ENCODE data around the gene KPTN.

GRCh38 chr19:47509973-47510372, 26.0 kb upstream of the KPTN start:
- TF ChIP-seq SUZ12 (IDR thresholded peaks at IDR 0.05; ENCODE audit: extremely low read depth, insufficient read depth, insufficient read length) (no peak), YY1 (IDR thresholded peaks at IDR 0.05; ENCODE audit: insufficient read depth, insufficient read length) (no peak)
